ENCODE data around the gene TSC22D1.
"Not testable (repeated sequence)": the region's sequence is repeated elsewhere in the genome, so short reads cannot be mapped to it uniquely, and the experiment has no call there.

The TSC22D1 gene

GRCh38 chr13:44575741-44576350, at the start of gene TSC22D1:
Gene TSC22D1, minus strand, starts transcription at chr13:44576330. Its CDS starts 256 bp downstream, at chr13:44576074.
- peak; percentile 67 for DNase-seq

GRCh38 chr13:44622708-44623107, 46.6 kb upstream of the TSC22D1 start:
- no peak for DNase-seq

GRCh38 chr13:44622261-44622660, 46.1 kb upstream of the TSC22D1 start:
- DNase-seq: no peak

- no peak for DNase-seq
Observed at GRCh38 chr13:44620057-44620456, 43.9 kb upstream of the TSC22D1 start.

DNA sequence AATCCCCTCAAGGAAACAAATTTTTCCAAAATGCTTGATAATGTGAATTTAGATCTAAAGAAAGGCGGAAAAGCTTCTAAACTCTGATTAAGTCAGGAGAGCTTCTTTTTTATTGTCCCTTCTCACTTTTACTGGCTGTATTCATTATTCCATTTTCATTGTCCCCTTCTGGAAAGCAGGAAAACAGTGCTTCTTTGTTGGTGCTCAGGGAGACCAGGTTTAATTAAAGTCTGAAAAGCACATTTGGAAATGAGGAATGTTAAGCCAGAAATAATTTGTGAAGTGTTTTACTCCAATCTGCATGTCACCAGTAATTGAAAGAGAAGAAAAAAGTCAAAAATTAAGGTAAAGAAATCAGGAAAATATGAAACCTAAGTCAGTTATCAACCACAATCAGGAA, 43.5 kb upstream of the TSC22D1 start:
- DNase-seq: no peak

- no peak for DNase-seq
Observed at GRCh38 chr13:44618326-44618725, 42.2 kb upstream of the TSC22D1 start.

GRCh38 chr13:44617648-44618047, 41.5 kb upstream of the TSC22D1 start:
- no peak for DNase-seq

GRCh38 chr13:44609137-44609536, 33.0 kb upstream of the TSC22D1 start:
- DNase-seq: no peak

DNA sequence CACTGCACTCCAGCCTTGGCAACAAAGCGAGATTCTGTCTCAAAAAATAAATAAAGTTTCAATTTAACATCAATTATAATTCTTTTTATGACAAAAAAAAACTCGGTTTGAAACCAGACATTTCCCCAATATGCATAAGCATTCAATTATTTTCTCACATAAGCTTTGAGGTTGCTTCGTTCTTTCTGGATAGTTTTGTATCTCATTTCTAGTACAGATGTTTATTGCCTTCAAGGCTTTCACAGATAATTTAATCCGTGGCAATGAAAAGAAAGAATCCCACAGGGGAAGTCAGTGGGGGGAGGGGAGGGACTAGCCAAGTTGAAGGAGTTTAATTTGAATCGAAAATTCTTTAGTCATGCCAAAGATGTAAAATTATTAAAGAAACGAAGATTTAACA, 29.6 kb upstream of the TSC22D1 start:
- DNase-seq: no peak

- no peak for DNase-seq
Observed at GRCh38 chr13:44605275-44605674, 29.1 kb upstream of the TSC22D1 start.

GRCh38 chr13:44601586-44601985, 25.5 kb upstream of the TSC22D1 start:
- DNase-seq: no peak

DNA sequence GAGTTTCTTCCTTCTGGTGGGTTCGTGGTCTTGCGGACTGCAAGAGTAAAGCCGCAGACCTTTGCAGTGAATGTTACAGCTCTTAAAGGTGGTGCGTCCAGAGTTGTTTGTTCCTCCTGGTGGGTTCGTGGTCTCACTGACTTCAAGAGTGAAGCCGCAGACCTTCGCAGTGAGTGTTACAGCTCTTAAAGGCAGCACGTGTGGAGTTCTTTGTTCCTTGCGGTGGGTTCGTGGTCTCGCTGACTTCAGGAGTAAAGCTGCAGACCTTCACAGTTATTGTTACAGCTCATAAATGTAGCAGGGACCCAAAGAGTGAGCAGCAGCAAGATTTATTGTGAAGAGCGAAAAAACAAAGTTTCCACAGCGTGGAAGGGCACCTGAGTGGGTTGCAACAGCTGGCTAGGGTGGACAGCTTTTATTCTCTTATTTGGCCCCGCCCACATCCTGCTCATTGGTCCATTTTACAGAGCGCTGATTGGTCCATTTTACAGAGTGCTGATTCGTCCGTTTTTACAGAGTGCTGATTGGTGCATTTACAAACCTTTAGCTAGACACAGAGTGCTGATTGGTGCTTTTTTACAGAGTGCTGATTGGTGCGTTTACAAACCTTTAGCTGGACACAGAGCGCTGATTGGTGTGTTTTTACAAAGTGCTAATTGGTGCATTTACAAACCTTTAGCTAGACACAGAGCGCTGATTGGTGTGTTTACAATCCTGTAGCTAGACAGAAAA, 17.9 kb upstream of the TSC22D1 start:
- DNase-seq: not testable (repeated sequence)

DNA sequence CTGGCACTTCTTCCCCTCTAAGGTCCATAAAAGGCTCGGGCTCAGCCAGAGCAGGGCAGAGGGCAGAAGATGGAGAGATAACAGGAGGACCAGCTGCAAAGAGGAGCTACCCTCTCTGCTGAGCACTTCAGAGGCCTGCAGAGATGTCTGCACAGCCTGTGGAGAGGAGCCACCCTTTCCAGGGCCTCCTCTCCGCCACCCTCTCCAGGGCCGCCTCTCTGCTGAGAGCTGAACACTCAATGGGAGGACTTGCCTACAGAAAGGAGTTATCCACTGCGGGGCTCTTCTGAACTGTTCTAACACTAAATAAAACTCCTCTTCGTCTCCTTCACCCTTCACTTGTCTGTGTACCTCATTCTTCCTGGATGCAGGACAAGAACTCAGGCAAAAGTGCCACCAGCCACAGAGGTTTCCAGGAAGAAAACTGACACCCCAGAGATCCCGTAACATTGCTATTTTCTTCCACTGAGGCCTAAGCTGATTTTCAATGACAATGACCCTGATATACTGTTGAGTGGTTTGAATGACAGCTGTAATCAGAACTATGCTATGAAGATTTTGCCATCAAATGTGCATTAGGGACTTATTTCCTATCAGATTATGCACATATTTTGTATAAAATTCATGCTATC, 16.2 kb upstream of the TSC22D1 start:
- DNase-seq: no peak

- DNase-seq: no peak
Observed at GRCh38 chr13:44591316-44591715, 15.2 kb upstream of the TSC22D1 start.

- DNase-seq: no peak
Observed at GRCh38 chr13:44583137-44583536, 7.0 kb upstream of the TSC22D1 start.

DNA sequence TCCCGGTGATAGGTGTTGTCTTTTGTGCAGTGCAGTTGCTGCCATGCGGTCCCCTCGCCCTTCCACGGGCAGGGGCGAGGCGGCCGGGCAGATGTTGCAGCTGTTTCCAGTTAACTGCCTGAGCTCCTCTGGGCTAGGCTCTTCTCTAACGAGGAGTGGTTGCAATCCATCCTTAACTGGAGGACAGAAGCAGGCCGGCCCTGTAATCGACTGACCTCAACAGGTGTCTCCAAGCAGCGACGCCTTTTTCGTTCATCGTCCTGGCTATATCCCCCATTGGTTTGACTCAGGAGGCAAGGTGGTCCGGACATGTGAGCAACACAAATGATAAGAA, 1.9 kb upstream of the TSC22D1 start:
- DNase-seq: no peak

DNA sequence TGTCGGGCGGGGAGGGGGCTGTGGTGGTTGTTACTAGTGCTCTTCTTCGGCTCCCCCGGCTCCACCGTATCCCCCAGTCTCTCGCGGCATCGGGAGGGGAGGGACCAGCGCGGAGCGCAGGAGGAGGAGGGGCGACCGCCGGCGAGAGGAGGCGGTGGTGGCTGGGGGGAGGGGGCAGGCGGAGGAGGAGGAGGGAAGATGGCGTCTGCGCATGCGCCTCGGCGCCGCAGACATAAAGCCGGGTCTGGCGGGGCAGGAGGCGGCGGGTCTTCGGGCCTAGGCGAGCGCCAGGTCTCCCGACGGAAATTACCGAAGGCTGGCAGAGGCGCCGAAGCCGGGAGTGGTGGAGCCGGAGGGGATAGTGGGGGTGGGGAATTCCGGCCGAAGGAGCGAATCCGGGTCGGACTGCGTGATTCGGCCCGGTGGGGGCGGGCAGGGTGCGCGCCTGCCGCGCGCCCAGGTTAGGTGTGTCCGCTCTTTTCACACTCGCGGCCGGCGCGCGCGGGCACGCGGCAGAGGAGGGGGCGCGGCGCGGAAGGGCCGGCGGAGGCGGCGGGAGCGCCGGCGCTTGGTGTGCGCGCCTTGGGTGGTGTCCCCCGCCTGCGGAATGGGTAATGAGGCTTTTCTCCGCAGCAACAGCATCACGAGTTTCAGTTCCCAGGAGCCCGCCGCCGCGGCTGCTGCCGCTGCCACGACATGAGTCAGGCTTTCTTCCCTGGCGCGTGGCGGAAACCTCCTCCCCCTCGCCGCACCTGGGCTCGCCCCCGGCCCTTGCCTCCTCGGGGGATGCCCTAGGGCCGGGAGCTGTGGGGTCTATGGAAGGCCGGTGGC, 1.3 kb upstream of the TSC22D1 start:
- DNase-seq: peak; percentile 96

- DNase-seq: peak; percentile 47
Observed at GRCh38 chr13:44576351-44577235, 463 bp upstream of the TSC22D1 start.

- DNase-seq: no peak
Observed at GRCh38 chr13:44575035-44575434, 1.1 kb downstream of the TSC22D1 start.

DNA sequence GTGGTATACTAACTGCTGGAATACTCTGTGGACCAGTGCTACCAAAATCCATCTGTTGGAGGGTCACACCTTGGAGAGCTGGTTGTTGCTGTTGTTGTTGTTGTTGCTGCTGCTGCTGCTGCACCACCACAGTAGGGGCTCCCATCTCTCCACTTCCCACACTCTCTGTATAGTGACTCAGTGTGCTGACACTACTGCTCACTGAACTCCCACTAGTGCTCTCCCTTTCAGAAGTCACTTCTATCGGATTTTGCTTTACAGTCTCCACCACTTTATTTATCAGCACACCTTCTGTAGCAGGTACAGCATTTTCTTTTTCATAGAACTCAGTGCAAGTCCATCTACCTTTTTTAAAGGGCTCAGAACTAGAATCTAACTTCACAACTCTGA, 1.7 kb downstream of the TSC22D1 start:
- no peak for DNase-seq

DNA sequence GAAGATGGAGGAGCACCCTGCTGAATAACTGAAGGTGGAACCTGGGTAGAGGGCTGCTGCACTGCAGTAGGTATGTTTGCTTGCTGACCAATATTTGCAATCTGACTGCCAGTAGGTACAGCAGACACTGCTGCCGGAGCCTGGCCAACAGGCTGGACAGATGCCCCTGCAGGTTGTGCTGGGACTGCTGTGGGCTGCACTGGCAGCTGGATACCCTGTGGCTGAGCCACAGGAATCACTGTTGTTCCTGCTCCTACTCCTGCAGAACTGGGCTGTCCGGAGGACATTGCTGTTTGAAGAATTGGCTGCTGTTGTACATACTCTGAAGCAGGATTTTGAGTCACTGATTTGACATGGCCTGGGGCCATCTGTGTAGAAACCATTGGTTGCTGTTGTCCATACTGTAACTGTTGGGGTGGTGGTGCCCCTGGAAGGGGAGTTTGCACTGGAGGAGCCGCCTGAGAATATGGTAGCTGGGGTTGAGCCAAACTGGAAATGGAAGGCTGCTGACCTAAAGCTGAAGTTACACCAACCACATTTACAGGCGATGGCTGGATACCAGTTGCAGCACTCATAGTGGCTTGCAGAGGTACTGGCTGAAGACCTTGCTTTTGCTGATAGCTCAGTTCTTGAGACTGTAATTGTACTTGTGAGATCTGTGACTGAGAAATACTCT, 2.2 kb downstream of the TSC22D1 start:
- DNase-seq: peak; percentile 25

DNA sequence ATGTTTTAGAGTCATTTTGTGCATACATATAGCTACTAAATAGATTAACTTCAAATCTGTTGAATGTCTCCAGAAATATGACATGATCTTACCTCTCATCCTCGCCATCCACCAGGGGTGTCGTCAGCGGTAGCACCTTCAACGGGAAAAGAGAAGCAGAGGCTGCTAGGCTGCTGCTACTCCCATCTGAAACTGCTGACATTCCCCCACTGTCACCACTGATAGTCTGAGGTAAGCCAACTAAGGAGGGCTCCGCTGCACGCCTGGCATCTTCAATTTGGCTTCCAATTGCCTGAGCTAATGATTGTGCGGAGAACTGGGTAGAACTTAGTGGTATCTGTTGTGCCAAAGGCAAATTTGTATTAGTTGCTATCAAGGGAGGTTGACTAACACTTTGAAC, 3.1 kb downstream of the TSC22D1 start:
- no peak for DNase-seq
